ENCODE results near the gene UBE3C.

UBE3C gene

GRCh38 chr7:157111311-157111710, 27.4 kb upstream of the UBE3C start:
- POLR2A ChIA-PET (ENCODE audit: low non-redundant PET) = no interaction called here

GRCh38 chr7:157112706-157113105, 26.0 kb upstream of the UBE3C start:
- ChIA-PET POLR2A (ENCODE audit: low non-redundant PET) (no interaction called here), CTCF (no interaction called here)
- no peak for DNase-seq (ENCODE audit: low spot score)
- H3K27ac ChIP-seq = no peak overlapping the region
- no peak for TF ChIP-seq CTCF (conservative IDR thresholded peaks at IDR 0.05; ENCODE audit: low read depth)

More at GRCh38 chr7:157111311-157111710, 27.4 kb upstream of the UBE3C start:
- no peak for TF ChIP-seq CTCF (conservative IDR thresholded peaks at IDR 0.05; ENCODE audit: low read depth)
- no peak overlapping the region for H3K27ac ChIP-seq
- no peak for DNase-seq (ENCODE audit: low spot score)
- CTCF ChIA-PET = no interaction called here

GRCh38 chr7:157113607-157114006, 25.1 kb upstream of the UBE3C start:
- ChIA-PET CTCF (no interaction called here), POLR2A (ENCODE audit: low non-redundant PET) (no interaction called here)
- no peak overlapping the region for H3K27ac ChIP-seq
- no peak for DNase-seq (ENCODE audit: low spot score)
- no peak for TF ChIP-seq CTCF (conservative IDR thresholded peaks at IDR 0.05; ENCODE audit: low read depth)

- TF ChIP-seq CTCF (conservative IDR thresholded peaks at IDR 0.05; ENCODE audit: low read depth) = no peak
- ChIA-PET CTCF (no interaction called here), POLR2A (ENCODE audit: low non-redundant PET) (no interaction called here)
- no peak overlapping the region for H3K27ac ChIP-seq
- no peak for DNase-seq (ENCODE audit: low spot score)
These were observed 22.0 kb upstream of the UBE3C start for GRCh38 chr7:157116762-157117161.

GRCh38 chr7:157117796-157118195, 20.9 kb upstream of the UBE3C start:
- CTCF ChIA-PET = interaction anchor here (0.6 kb wide), 1 partner anchor 19 kb away, joined by 5 read pairs; no protein-coding TSS in a partner anchor
- no peak overlapping the region for H3K27ac ChIP-seq
- TF ChIP-seq CTCF (conservative IDR thresholded peaks at IDR 0.05; ENCODE audit: low read depth) = no peak
- DNase-seq (ENCODE audit: low spot score) = no peak
- POLR2A ChIA-PET (ENCODE audit: low non-redundant PET) = no interaction called here

GRCh38 chr7:157120181-157120580, 18.5 kb upstream of the UBE3C start:
- POLR2A ChIA-PET (ENCODE audit: low non-redundant PET) = no interaction called here
- CTCF ChIA-PET = no interaction called here
- DNase-seq (ENCODE audit: low spot score) = no peak
- TF ChIP-seq CTCF (conservative IDR thresholded peaks at IDR 0.05; ENCODE audit: low read depth) = no peak
- H3K27ac ChIP-seq = no peak overlapping the region

All from RWPE1 (cell line).